Breast epithelium (tissue), 3 donors: Measurements from ENCODE around the gene CDK14.

Source experiments
- CTCF ChIP-seq, 3 donors: fragments of 450-650 bp; IDR thresholded peaks; one replicate each; pipeline ENCODE4 v1.5.1; 2016 to 2017; ENCODE audit warnings: antibody characterized with exemption in 3 of 3, mild to moderate bottlenecking in 3 of 3, moderate library complexity in 3 of 3
- POLR2A ChIP-seq: fragments of 450-650 bp; IDR thresholded peaks from one replicate; pipeline ENCODE4 v1.6.1; 2016; ENCODE audit warnings: antibody characterized with exemption, mild to moderate bottlenecking, moderate library complexity
- POLR2AphosphoS5 ChIP-seq, 3 donors: sonication (generic); formaldehyde crosslinking; IDR thresholded peaks; one replicate each; pipeline ENCODE4 v1.6.1; 2017; ENCODE audit warnings: antibody characterized with exemption in 3 of 3

GRCh38 chr7:90709501-90710465, 113.7 kb downstream of the CDK14 start:
- TF ChIP-seq POLR2A (no peak), CTCF (IDR thresholded peaks at IDR 0.05) (no peak), POLR2AphosphoS5 (IDR thresholded peaks at IDR 0.05) (no peak)
